Activated B cell treated with CpG ODN at 0.5 μM for 24 hours (primary cell): Measurements from ENCODE around the gene CHMP2A. TPM values are rescaled to one million over a fixed set of nuclear protein-coding genes. Genes with fewer than 3 reads are reported as not detected.

Source experiments
- ATAC-seq: fragments of 200-7000 bp; cut with Tn5 transposase; one replicate; pipeline ENCODE4 v1.10.0; 2021; ENCODE audit warnings: low read depth, mild to moderate bottlenecking, moderate library complexity
- CTCF ChIA-PET: fragments of 350-600 bp; sonication (Branson Sonifier 250); formaldehyde crosslinking; loops from one replicate; lab custom pipeline; 2021; ENCODE audit warnings: antibody characterized with exemption; lab: Charles Lee
- POLR2A ChIA-PET: fragments of 350-600 bp; sonication (Branson Sonifier 250); formaldehyde crosslinking; loops from one replicate; lab custom pipeline; 2021; ENCODE audit warnings: antibody characterized with exemption; lab: Charles Lee
- DNase-seq: peaks from one replicate; pipeline ENCODE4 v3.0.0; 2022
- H3K27ac Mint-ChIP-seq: one replicate; pipeline ENCODE4 v1.8.0; 2020; ENCODE audit warnings: mixed read lengths
- H3K27me3 Mint-ChIP-seq: one replicate; pipeline ENCODE4 v1.8.0; 2021; ENCODE audit warnings: mixed read lengths
- H3K36me3 Mint-ChIP-seq: one replicate; pipeline ENCODE4 v1.8.0; 2021; ENCODE audit warnings: low read depth, mixed read lengths
- H3K4me1 Mint-ChIP-seq: one replicate; pipeline ENCODE4 v1.8.0; 2021; ENCODE audit warnings: mixed read lengths
- H3K4me3 Mint-ChIP-seq: one replicate; pipeline ENCODE4 v1.8.0; 2020; ENCODE audit warnings: mild to moderate bottlenecking, mixed read lengths
- H3K9me3 Mint-ChIP-seq: one replicate; pipeline ENCODE4 v1.8.0; 2020; ENCODE audit warnings: mixed read lengths
- CTCF ChIP-seq: fragments of 200-600 bp; IDR thresholded peaks from one replicate; pipeline ENCODE4 v1.8.0; 2022; ENCODE audit warnings: antibody characterized with exemption, mild to moderate bottlenecking
- intact Hi-C: fragments of 100-400 bp; cut with micrococcal nuclease; formaldehyde crosslinking; loops from one replicate; pipeline ENCODE4 v1.15.1; 2024
- total RNA-seq: library from RNA; stranded (reverse); gene quantifications from 2 replicates; pipeline ENCODE4 v1.2.3, GENCODE V29; 2022

Gene CHMP2A
- total RNA-seq, 1 donor from 2014 or later: 95.6 TPM

DNA sequence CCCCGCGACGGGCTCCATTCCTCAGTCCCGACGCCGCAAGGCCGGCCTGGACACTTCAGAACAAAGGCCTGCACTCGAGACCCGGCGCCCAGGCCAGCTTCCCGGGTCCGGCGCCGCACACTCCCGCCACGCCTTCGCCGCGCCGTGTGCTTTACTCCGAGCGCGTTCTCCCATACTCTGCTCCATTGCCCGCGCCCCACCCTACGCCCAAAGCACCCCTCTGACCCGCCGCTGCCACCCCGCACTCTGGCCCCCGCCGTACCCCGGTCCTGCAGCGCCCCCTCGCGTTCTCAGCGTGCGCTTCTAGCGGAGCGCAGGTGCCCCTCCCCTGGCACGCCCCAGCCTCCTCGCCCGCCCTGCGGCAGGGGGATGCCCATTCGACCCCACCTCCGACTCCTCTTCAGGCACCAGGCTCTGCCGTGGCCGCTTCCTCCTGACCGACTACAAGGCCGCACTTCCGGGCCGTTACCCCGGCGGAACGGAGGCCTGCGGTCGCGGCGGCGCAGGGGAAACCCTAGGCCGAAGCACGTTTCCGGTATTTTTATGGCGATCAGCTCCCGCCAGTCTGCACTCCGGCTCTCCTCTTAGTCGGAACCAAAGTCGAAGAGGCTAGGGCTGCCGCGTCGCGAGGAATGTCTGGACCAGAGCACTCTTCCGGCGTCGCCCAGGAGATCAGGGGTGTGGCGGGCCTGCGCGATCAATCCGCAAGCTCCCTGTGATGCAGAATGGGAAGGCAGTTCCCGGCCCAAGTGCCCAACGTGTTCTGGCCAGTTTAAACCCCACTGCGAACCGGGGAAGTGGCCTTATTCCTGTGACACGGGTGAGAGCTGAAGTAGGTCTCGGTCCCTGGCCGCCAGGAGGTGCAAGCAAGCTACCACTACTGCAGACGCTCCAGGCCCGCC is 35.3 kb downstream of the CHMP2A start, which contains the start of gene ZBTB45:
ZBTB45 (minus strand) TSS at position 456 of the 902 bp plus-strand sequence. CDS start 2,137 bp downstream, outside the sequence.
- ChIA-PET POLR2A (interaction anchor here (0.5 to 4.4 kb wide), 41 partner anchors 13 to 810 kb away, joined by 3 to 82 read pairs (median 7); partner anchors contain the start of genes CHMP2A, ERVK3-1, MZF1 and RPS5), CTCF (interaction anchor here (0.6 to 2.7 kb wide), 24 partner anchors 8 to 367 kb away, joined by 3 to 62 read pairs (median 5); partner anchors contain the start of genes CHMP2A, MZF1, SLC27A5 and TRIM28)
- H3K27ac Mint-ChIP-seq: peak within 1 kb of the TSS; percentile 97
- H3K4me3 Mint-ChIP-seq: peak within 1 kb of the TSS; percentile 95
- no peaks in the 10 kb centered on the region for H3K9me3 Mint-ChIP-seq
- DNase-seq (peak; percentile 88), ATAC-seq (peak; percentile 83)
- H3K27me3 Mint-ChIP-seq: no peaks in the 10 kb centered on the region
- intact Hi-C loops: loop anchor here (1.0 to 5.0 kb wide), 14 partner anchors 20 to 1112 kb away; partner anchors contain the start of genes CHMP2A, TRIM28, ZNF132 and ZNF446
- peaks cover 39% of the 10 kb centered on the region for H3K4me1 Mint-ChIP-seq
- H3K36me3 Mint-ChIP-seq: peaks cover 31% of the 10 kb centered on the region
- no peak for TF ChIP-seq CTCF

- ChIA-PET POLR2A (interaction anchor here (1.1 to 4.4 kb wide), 13 partner anchors 19 to 516 kb away, joined by 3 to 82 read pairs (median 16); partner anchors contain the start of genes CHMP2A, MZF1, TRIM28 and ZNF132), CTCF (interaction anchor here (1.1 to 1.9 kb wide), 4 partner anchors 56 to 156 kb away, joined by 3 to 19 read pairs (median 3); partner anchors contain the start of gene ZNF497)
- Mint-ChIP-seq H3K36me3 (peaks cover 31% of the 10 kb centered on the region), H3K27ac (peak overlapping the region; percentile 97), H3K4me1 (peaks cover 44% of the 10 kb centered on the region), H3K27me3 (no peaks in the 10 kb centered on the region), H3K4me3 (peak overlapping the region; percentile 95), H3K9me3 (no peaks in the 10 kb centered on the region)
- intact Hi-C loops: loop anchor here (1.0 to 5.0 kb wide), 13 partner anchors 20 to 1112 kb away; partner anchors contain the start of genes CHMP2A, TRIM28, ZNF132 and ZNF446
- ATAC-seq (no peak), DNase-seq (peak; percentile 28)
- no peak for TF ChIP-seq CTCF
These were observed 35.9 kb downstream of the CHMP2A start for GRCh38 chr19:58519087-58519354.

DNA sequence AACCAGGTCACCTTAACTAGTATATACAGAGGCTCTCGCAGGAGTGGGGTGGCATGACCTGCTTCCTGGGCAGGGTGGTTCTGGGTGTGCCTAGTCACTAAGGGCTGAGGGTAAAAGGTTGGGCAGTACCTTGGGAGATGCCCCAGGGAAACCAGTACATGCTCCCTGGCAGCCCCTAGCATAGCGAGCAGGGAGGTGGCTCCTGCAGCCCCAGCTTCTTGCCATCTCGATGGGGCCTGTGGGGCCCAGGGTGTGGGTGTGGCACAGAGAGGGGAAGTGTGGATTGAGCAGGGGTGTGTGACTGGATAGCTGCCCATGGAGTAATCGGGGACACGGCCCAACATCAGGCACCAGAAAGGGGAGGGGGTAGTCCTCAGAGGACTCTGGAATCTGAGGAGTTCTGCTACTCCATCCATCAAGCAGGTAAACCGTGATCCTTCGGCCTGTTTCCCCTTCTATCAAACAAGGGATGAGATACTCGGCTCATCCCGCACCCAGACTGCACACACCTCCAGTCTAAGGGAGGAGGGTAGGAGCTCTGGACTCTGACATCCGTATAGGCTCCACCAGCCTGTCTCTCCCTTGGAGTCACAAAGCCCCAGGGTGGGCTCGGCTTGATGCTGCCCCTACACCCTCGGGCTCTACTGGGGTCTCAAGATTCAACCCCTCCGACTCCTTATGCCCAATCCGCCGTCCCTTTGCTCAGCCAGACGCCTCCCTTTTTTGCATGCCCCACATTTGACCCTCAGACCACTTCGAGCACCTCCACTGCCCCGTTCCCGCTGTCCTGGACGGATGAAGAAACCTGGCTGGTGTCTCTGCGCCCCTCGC is 36.4 kb downstream of the CHMP2A start:
- peaks cover 31% of the 10 kb centered on the region for H3K36me3 Mint-ChIP-seq
- ChIA-PET CTCF (interaction anchor here (1.2 to 1.9 kb wide), 3 partner anchors 57 to 156 kb away, joined by 3 to 19 read pairs (median 3); partner anchors contain the start of gene ZNF497), POLR2A (interaction anchor here (1.1 to 4.4 kb wide), 13 partner anchors 19 to 516 kb away, joined by 3 to 82 read pairs (median 16); partner anchors contain the start of genes CHMP2A, MZF1, TRIM28 and ZNF132)
- peaks cover 48% of the 10 kb centered on the region for H3K4me1 Mint-ChIP-seq
- DNase-seq (no peak), ATAC-seq (no peak)
- peak overlapping the region; percentile 97 for H3K27ac Mint-ChIP-seq
- no peak for TF ChIP-seq CTCF
- intact Hi-C loops: loop anchor here (1.0 to 5.0 kb wide), 13 partner anchors 19 to 1111 kb away; partner anchors contain the start of genes CHMP2A, TRIM28, ZNF132 and ZNF446
- H3K27me3 Mint-ChIP-seq: no peaks in the 10 kb centered on the region
- peak overlapping the region; percentile 95 for H3K4me3 Mint-ChIP-seq
- H3K9me3 Mint-ChIP-seq: no peaks in the 10 kb centered on the region

DNA sequence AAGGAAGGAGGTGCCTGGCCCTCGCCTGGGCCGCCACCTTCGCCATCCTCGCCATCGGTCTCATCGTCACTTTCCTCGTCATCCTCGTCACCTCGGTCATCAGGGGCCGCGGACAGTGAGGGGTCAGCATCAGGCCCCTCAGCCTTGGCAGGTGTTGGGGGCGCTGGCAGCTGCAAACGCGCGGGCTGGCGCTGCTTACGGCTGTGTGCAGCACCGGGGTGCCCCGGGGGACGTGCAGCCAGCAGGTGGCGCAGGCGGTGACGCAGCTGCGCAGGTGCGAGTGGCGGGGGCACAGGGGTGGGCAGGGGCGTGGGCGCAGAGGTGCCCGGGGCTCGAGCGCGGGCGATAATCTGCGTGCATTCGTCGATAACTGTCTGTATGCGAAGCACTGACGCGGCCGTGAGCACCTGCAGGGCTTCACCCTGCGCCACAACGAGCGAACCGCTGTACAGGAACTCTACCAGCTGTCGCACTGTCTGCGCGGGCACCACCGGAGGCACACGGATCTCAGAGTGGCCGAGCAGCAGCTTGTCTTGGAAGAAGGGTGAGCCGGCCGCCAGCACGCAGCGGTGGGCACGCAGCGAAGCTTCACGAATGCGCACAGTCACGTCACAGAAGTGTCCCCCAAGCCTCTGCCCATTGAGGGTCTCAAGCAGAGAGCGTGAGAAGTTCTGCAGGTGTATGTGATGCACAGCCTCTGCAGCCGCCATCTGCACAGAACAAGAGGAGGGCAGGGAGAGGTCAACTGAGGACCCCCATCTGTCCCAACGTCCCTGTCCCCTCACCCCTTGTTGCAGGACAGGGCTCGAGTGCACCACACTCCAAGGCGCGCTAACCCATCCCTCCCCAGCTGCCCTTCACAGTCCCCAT is 37.7 kb downstream of the CHMP2A start:
- CTCF ChIA-PET: no interaction called here
- H3K27ac Mint-ChIP-seq: no peak overlapping the region
- H3K4me1 Mint-ChIP-seq: peaks cover 48% of the 10 kb centered on the region
- intact Hi-C loops: loop anchor here (5.0 kb wide), 3 partner anchors 40 to 1110 kb away; partner anchors contain the start of genes ZNF446 and ZNF544
- no peak for TF ChIP-seq CTCF
- H3K9me3 Mint-ChIP-seq: no peaks in the 10 kb centered on the region
- H3K4me3 Mint-ChIP-seq: no peak overlapping the region
- ATAC-seq (no peak), DNase-seq (no peak)
- POLR2A ChIA-PET: interaction anchor here (0.7 to 0.9 kb wide), 2 partner anchors 9 to 27 kb away, joined by 3 read pairs; partner anchors contain the start of gene TRIM28
- H3K36me3 Mint-ChIP-seq: peaks cover 31% of the 10 kb centered on the region
- no peaks in the 10 kb centered on the region for H3K27me3 Mint-ChIP-seq
